Trophoblast cell (in vitro differentiated cells and primary cell): ENCODE data around the gene EYS.

Source experiments
- DNase-seq, 2 donors: peaks; one replicate each; pipeline ENCODE4 v3.0.0-alpha.2; 2016
- H2AFZ ChIP-seq: 2 replicates; pipeline ENCODE4 v1.6.1; 2013; ENCODE audit warnings: low read length, moderate library complexity, mild to moderate bottlenecking; ENCODE audit not compliant: insufficient read depth, poor library complexity
- H2AK5ac ChIP-seq: 2 replicates; pipeline ENCODE4 v1.6.1; 2013; ENCODE audit warnings: mild to moderate bottlenecking, low read length
- H2BK120ac ChIP-seq: 2 replicates; pipeline ENCODE4 v1.6.1; 2013; ENCODE audit warnings: low read length, mild to moderate bottlenecking, moderate library complexity; ENCODE audit not compliant: insufficient read depth, poor library complexity
- H2BK12ac ChIP-seq: 2 replicates; pipeline ENCODE4 v1.6.1; 2013; ENCODE audit warnings: mild to moderate bottlenecking, low read length, moderate library complexity
- H2BK5ac ChIP-seq: 2 replicates; pipeline ENCODE4 v1.6.1; 2013; ENCODE audit warnings: low read length, low read depth, moderate library complexity, mild to moderate bottlenecking; ENCODE audit not compliant: poor library complexity
- H3K14ac ChIP-seq: 2 replicates; pipeline ENCODE4 v1.6.1; 2013; ENCODE audit warnings: mild to moderate bottlenecking, low read length
- H3K18ac ChIP-seq: 2 replicates; pipeline ENCODE4 v1.6.1; 2013; ENCODE audit warnings: mild to moderate bottlenecking, low read length
- H3K23ac ChIP-seq: 2 replicates; pipeline ENCODE4 v1.6.1; 2013; ENCODE audit warnings: low read length
- H3K27ac ChIP-seq: 2 replicates; pipeline ENCODE4 v1.5.1; 2013; ENCODE audit warnings: low read depth, mild to moderate bottlenecking, inconsistent platforms, low read length, moderate library complexity
- H3K27me3 ChIP-seq: 2 replicates; pipeline ENCODE4 v1.6.1; 2013; ENCODE audit warnings: inconsistent platforms, mild to moderate bottlenecking, low read length, moderate library complexity; ENCODE audit not compliant: insufficient read depth
- H3K36me3 ChIP-seq, 2 experiments: 1 replicate in 1 of 2; 2 replicates in 1 of 2; pipeline ENCODE4 v1.6.1; 2013; ENCODE audit warnings: low read length in 2 of 2, mild to moderate bottlenecking in 2 of 2, moderate library complexity in 1 of 2; ENCODE audit not compliant: insufficient read depth in 2 of 2, control insufficient read depth in 1 of 2
- H3K4ac ChIP-seq: 2 replicates; pipeline ENCODE4 v1.6.1; 2013; ENCODE audit warnings: low read depth, mild to moderate bottlenecking, low read length, moderate library complexity
- H3K4me1 ChIP-seq, 2 experiments: 1 replicate in 1 of 2; 2 replicates in 1 of 2; pipeline ENCODE4 v1.6.1; 2013; ENCODE audit warnings: low read length in 2 of 2, mild to moderate bottlenecking in 2 of 2, moderate library complexity in 1 of 2; ENCODE audit not compliant: insufficient read depth in 2 of 2, control insufficient read depth in 1 of 2
- H3K4me2 ChIP-seq: 2 replicates; pipeline ENCODE4 v1.6.1; 2013; ENCODE audit warnings: inconsistent platforms, mild to moderate bottlenecking, low read length, moderate library complexity
- H3K4me3 ChIP-seq: 2 replicates; pipeline ENCODE4 v1.5.1; 2013; ENCODE audit warnings: mild to moderate bottlenecking, low read depth, low read length, inconsistent platforms
- H3K79me1 ChIP-seq: one replicate; pipeline ENCODE4 v1.6.1; 2013; ENCODE audit warnings: low read length
- H3K79me2 ChIP-seq: 2 replicates; pipeline ENCODE4 v1.6.1; 2013; ENCODE audit warnings: low read length, mild to moderate bottlenecking; ENCODE audit not compliant: control insufficient read depth, insufficient read depth, poor library complexity
- H3K9ac ChIP-seq: 2 replicates; pipeline ENCODE4 v1.6.1; 2013; ENCODE audit warnings: mild to moderate bottlenecking, low read length
- H3K9me3 ChIP-seq: 2 replicates; pipeline ENCODE4 v1.6.1; 2013; ENCODE audit warnings: low read depth, mild to moderate bottlenecking, control low read depth, inconsistent platforms, low read length; ENCODE audit not compliant: insufficient read depth
- H4K12ac ChIP-seq: 2 replicates; pipeline ENCODE4 v1.6.1; 2013; ENCODE audit warnings: low read depth, mild to moderate bottlenecking, low read length, moderate library complexity
- H4K8ac ChIP-seq: 2 replicates; pipeline ENCODE4 v1.6.1; 2013; ENCODE audit warnings: low read depth, mild to moderate bottlenecking, low read length, moderate library complexity
- H4K91ac ChIP-seq: one replicate; pipeline ENCODE4 v1.6.1; 2013; ENCODE audit warnings: low read depth, mild to moderate bottlenecking, low read length, moderate library complexity
- WGBS: extraction: QIAGEN DNeasy Blood & Tissue Kit; methylation state at CpG from one replicate; pipeline ENCODE4 v1.1.7; 2013; ENCODE audit warnings: missing lambda C conversion rate; ENCODE audit not compliant: insufficient read length, insufficient coverage; ENCODE audit errors: extremely low coverage; 5-methylcytosine and 5-hydroxymethylcytosine counted together

Gene EYS

DNA sequence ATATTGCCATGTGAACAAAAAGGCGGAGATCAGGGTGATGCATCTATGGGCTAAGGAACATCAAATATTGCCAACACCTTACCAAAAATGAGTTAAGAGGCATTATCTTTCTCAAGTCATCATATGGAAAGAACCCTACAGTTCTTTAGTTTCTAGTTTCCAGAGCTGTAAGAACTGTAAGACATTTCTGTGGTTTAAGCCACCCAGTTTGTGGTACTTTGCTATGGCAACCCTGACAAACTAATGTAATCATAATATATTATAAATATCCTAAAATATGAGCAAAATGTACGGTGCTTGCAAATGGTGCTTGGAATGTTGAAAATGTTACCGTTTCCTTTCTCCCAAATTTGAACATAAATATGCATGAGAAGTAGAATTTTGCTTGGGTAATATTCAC, 1721.8 kb downstream of the EYS start:
- no peak overlapping the region for H2AFZ ChIP-seq
- H3K9ac ChIP-seq = no peak overlapping the region
- no CpG with 5 or more reads among the region's 3 CpGs for WGBS
- H2AK5ac ChIP-seq = no peak overlapping the region
- H4K8ac ChIP-seq = no peak overlapping the region
- no peak for DNase-seq
- no peak overlapping the region for H3K14ac ChIP-seq
- H4K12ac ChIP-seq = no peak overlapping the region
- no peak overlapping the region for H2BK5ac ChIP-seq
- no peak overlapping the region for H3K27ac ChIP-seq
- no peaks in the 10 kb centered on the region for H3K4me1 ChIP-seq
- no peak overlapping the region for H2BK12ac ChIP-seq
- no peaks in the 10 kb centered on the region for H3K9me3 ChIP-seq
- no peak overlapping the region for H2BK120ac ChIP-seq
- no peak overlapping the region for H4K91ac ChIP-seq
- H3K4ac ChIP-seq = no peak overlapping the region
- H3K79me1 ChIP-seq = no peaks in the 10 kb centered on the region
- H3K23ac ChIP-seq = no peak overlapping the region
- H3K79me2 ChIP-seq = no peaks in the 10 kb centered on the region
- no peaks in the 10 kb centered on the region for H3K36me3 ChIP-seq
- H3K4me3 ChIP-seq = no peak overlapping the region
- no peak overlapping the region for H3K4me2 ChIP-seq
- H3K27me3 ChIP-seq = no peaks in the 10 kb centered on the region
- H3K18ac ChIP-seq = no peak overlapping the region

DNA sequence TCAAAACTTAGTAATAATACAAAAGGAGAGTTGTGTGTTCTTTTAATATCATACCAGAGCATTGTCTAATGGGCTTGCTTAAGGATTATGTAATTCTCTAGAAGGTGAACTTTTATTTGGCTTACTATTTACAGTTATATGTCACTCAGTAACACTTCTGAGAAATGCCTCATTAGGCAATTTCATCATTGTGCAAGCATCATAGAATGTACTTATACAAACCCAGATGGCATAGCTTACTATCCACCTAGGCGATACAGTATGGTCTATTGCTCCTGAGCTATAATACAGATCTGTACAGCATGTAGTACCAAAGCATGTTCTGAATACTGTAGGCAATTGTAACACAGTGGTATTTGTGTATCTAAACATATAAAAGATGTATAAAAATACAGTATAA, 1731.3 kb downstream of the EYS start:
- Histone ChIP-seq H2AK5ac (no peak overlapping the region), H3K79me2 (no peaks in the 10 kb centered on the region), H3K27ac (no peak overlapping the region), H3K18ac (no peak overlapping the region), H3K4me2 (no peak overlapping the region), H3K79me1 (no peaks in the 10 kb centered on the region), H2AFZ (no peak overlapping the region), H3K14ac (no peak overlapping the region), H3K9ac (no peak overlapping the region), H3K4ac (no peak overlapping the region), H4K12ac (no peak overlapping the region), H4K8ac (no peak overlapping the region), H4K91ac (no peak overlapping the region), H3K27me3 (no peaks in the 10 kb centered on the region), H2BK5ac (no peak overlapping the region), H2BK120ac (no peak overlapping the region), H2BK12ac (no peak overlapping the region), H3K4me1 (no peaks in the 10 kb centered on the region), H3K9me3 (no peaks in the 10 kb centered on the region), H3K36me3 (no peaks in the 10 kb centered on the region), H3K23ac (no peak overlapping the region), H3K4me3 (no peak overlapping the region)
- no peak for DNase-seq
- WGBS = no CpG with 5 or more reads among the region's 1 CpG

- H2BK120ac ChIP-seq = no peak overlapping the region
- H3K9me3 ChIP-seq = no peaks in the 10 kb centered on the region
- no peak overlapping the region for H3K4me2 ChIP-seq
- WGBS = no CpG with 5 or more reads among the region's 2 CpGs
- H4K91ac ChIP-seq = no peak overlapping the region
- no peak overlapping the region for H3K27ac ChIP-seq
- no peak overlapping the region for H3K9ac ChIP-seq
- H3K23ac ChIP-seq = no peak overlapping the region
- H3K27me3 ChIP-seq = no peaks in the 10 kb centered on the region
- H4K8ac ChIP-seq = no peak overlapping the region
- no peak overlapping the region for H3K14ac ChIP-seq
- H3K79me2 ChIP-seq = no peaks in the 10 kb centered on the region
- no peaks in the 10 kb centered on the region for H3K79me1 ChIP-seq
- H3K4me3 ChIP-seq = no peak overlapping the region
- no peak overlapping the region for H3K18ac ChIP-seq
- H2BK5ac ChIP-seq = no peak overlapping the region
- no peak overlapping the region for H2AK5ac ChIP-seq
- no peaks in the 10 kb centered on the region for H3K4me1 ChIP-seq
- H4K12ac ChIP-seq = no peak overlapping the region
- no peak overlapping the region for H2BK12ac ChIP-seq
- no peaks in the 10 kb centered on the region for H3K36me3 ChIP-seq
- no peak overlapping the region for H3K4ac ChIP-seq
- no peak overlapping the region for H2AFZ ChIP-seq
- peak in 1 of 2 donors; percentile 3 for DNase-seq
Measured at GRCh38 chr6:63968650-63969049, 1738.4 kb downstream of the EYS start.

DNA sequence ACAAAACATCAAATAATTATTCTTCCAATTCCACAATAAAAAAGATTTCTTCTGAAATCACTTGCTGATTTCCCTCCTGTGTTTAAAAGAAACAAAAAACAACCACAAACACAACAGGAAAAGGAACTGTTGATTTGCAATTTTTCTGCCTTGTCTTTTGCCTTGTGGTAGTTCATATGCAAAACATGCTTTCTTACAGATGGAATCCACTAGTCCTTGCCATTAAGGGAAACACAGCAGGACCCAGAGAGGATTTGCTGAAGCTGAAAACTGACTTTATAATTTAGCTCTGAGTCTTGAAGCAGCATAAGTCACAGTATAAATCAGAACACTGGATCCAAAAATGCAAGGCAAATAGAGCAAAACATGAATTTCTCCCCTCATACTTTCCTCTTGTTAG, 1742.7 kb downstream of the EYS start:
- Histone ChIP-seq H3K4me3 (no peak overlapping the region), H3K9ac (no peak overlapping the region), H2AFZ (no peak overlapping the region), H3K9me3 (no peaks in the 10 kb centered on the region), H2BK5ac (no peak overlapping the region), H3K14ac (no peak overlapping the region), H3K18ac (no peak overlapping the region), H2AK5ac (no peak overlapping the region), H3K27me3 (no peaks in the 10 kb centered on the region), H4K91ac (no peak overlapping the region), H4K12ac (no peak overlapping the region), H3K4me2 (no peak overlapping the region), H2BK12ac (no peak overlapping the region), H4K8ac (no peak overlapping the region), H2BK120ac (no peak overlapping the region), H3K4me1 (no peaks in the 10 kb centered on the region), H3K4ac (no peak overlapping the region), H3K27ac (no peak overlapping the region), H3K23ac (no peak overlapping the region), H3K36me3 (no peaks in the 10 kb centered on the region), H3K79me1 (no peaks in the 10 kb centered on the region), H3K79me2 (no peaks in the 10 kb centered on the region)
- DNase-seq = no peak
